Keratinocyte (primary cell): ENCODE results near the gene C22orf39. TPM values are rescaled to one million over a fixed set of nuclear protein-coding genes. Genes with fewer than 3 reads are reported as not detected.

Experiments
- DNase-seq: peaks from one replicate; pipeline ENCODE4 v3.0.0-alpha.2; 2011; ENCODE audit warnings: low read depth, missing footprints, low spot score
- FAIRE-seq: peaks from 2 replicates; lab custom pipeline; 2011; peaks lifted over from hg19 to GRCh38; lab: Jason Lieb, UNC
- H2AFZ ChIP-seq: 2 replicates; pipeline ENCODE4 v1.6.0; 2012; ENCODE audit warnings: low read length, control low read depth, inconsistent platforms; ENCODE audit not compliant: control insufficient read depth
- H3K27ac ChIP-seq: 2 replicates; pipeline ENCODE4 v1.5.1; 2011; ENCODE audit warnings: low read length; ENCODE audit not compliant: control insufficient read depth, insufficient read depth
- H3K27me3 ChIP-seq: 3 replicates; pipeline ENCODE4 v1.6.0; 2011; ENCODE audit warnings: low read length; ENCODE audit not compliant: control insufficient read depth, insufficient read depth; ENCODE audit errors: extremely low read depth
- H3K36me3 ChIP-seq, 2 experiments: 2 replicates in 1 of 2; 3 replicates in 1 of 2; pipeline ENCODE4 v1.5.1; 2011; ENCODE audit warnings: low read length in 2 of 2, mild to moderate bottlenecking in 1 of 2; ENCODE audit not compliant: control insufficient read depth in 2 of 2, insufficient read depth in 2 of 2; ENCODE audit errors: extremely low read depth in 1 of 2
- H3K4me1 ChIP-seq: 3 replicates; pipeline ENCODE4 v1.5.1; 2011; ENCODE audit warnings: low read length; ENCODE audit not compliant: control insufficient read depth, insufficient read depth; ENCODE audit errors: extremely low read depth
- H3K4me2 ChIP-seq: 3 replicates; pipeline ENCODE4 v1.6.0; 2011; ENCODE audit warnings: low read depth, low read length; ENCODE audit not compliant: control insufficient read depth, insufficient read depth; ENCODE audit errors: extremely low read depth
- H3K4me3 ChIP-seq, 3 experiments: fragments of 200-600 bp in 1 of 3; sonication (generic) in 1 of 3; 2 replicates in 2 of 3; 3 replicates in 1 of 3; pipeline ENCODE4 v1.5.1; 2011 to 2016; ENCODE audit warnings: low read length in 3 of 3, mild to moderate bottlenecking in 3 of 3, control low read depth in 2 of 3, inconsistent platforms in 1 of 3, low read depth in 1 of 3, mixed read lengths in 1 of 3, mixed run types in 1 of 3, moderate library complexity in 1 of 3; ENCODE audit not compliant: control insufficient read depth in 2 of 3, insufficient read depth in 2 of 3; ENCODE audit errors: extremely low read depth in 1 of 3
- H3K79me2 ChIP-seq: 2 replicates; pipeline ENCODE4 v1.6.0; 2012; ENCODE audit warnings: low read length; ENCODE audit not compliant: control insufficient read depth, insufficient read depth
- H3K9ac ChIP-seq: 3 replicates; pipeline ENCODE4 v1.6.0; 2011; ENCODE audit warnings: low read length; ENCODE audit not compliant: control insufficient read depth, insufficient read depth; ENCODE audit errors: extremely low read depth
- H3K9me1 ChIP-seq: 3 replicates; pipeline ENCODE4 v1.6.0; 2011; ENCODE audit warnings: low read length; ENCODE audit not compliant: control insufficient read depth, insufficient read depth; ENCODE audit errors: extremely low read depth
- H3K9me3 ChIP-seq: 2 replicates; pipeline ENCODE4 v1.5.1; 2012; ENCODE audit warnings: low read depth, low read length; ENCODE audit not compliant: control insufficient read depth
- H4K20me1 ChIP-seq: 3 replicates; pipeline ENCODE4 v1.6.0; 2011; ENCODE audit warnings: low read length; ENCODE audit not compliant: control insufficient read depth, insufficient read depth; ENCODE audit errors: extremely low read depth
- EZH2 ChIP-seq: IDR thresholded peaks from one replicate; pipeline ENCODE4 v1.6.1; 2012; ENCODE audit warnings: inconsistent platforms, mild to moderate bottlenecking, low read length, moderate library complexity
- dilution Hi-C: fragments of 300-500 bp; cut with MboI; formaldehyde crosslinking; loops from one replicate; pipeline ENCODE4 v1.7.0; 2020; ENCODE audit warnings: low sequenced_read_pairs; ENCODE audit not compliant: extremely low pct_ligation_motif_present
- polyA plus RNA-seq, 5 experiments: library from polyadenylated mRNA; depleted of rRNA in 3 of 5; stranded (reverse) in 3 of 5; stranded (forward) in 1 of 5; unstranded in 1 of 5; fragments of >200 nt; gene quantifications; 1 replicate in 1 of 5; 2 replicates in 3 of 5; 3 replicates in 1 of 5; pipeline versions ENCODE4 v1.2.1 to v1.2.3, GENCODE V29; 2011 to 2012; ENCODE audit warnings: missing spikeins in 2 of 5, low read depth in 1 of 5, low replicate concordance in 1 of 5
- TF ChIP-seq, protein P1 (sequence below), 3 experiments: IDR thresholded peaks in 1 of 3; conservative IDR thresholded peaks in 1 of 3; optimal IDR thresholded peaks in 1 of 3; 2 replicates in 2 of 3; 3 replicates in 1 of 3; pipeline versions ENCODE3 to v1.5.1; 2011; ENCODE audit warnings: low read length in 3 of 3, mild to moderate bottlenecking in 3 of 3, moderate library complexity in 2 of 3, control low read depth in 1 of 3, inconsistent platforms in 1 of 3; ENCODE audit not compliant: insufficient read depth in 2 of 3; ENCODE audit errors: extremely low read depth in 1 of 3

The C22orf39 gene
- polyA plus RNA-seq, 1 donor (not counting 4 experiments of a cell fraction or from before 2014, with no cell fraction given): 13.8 TPM

DNA sequence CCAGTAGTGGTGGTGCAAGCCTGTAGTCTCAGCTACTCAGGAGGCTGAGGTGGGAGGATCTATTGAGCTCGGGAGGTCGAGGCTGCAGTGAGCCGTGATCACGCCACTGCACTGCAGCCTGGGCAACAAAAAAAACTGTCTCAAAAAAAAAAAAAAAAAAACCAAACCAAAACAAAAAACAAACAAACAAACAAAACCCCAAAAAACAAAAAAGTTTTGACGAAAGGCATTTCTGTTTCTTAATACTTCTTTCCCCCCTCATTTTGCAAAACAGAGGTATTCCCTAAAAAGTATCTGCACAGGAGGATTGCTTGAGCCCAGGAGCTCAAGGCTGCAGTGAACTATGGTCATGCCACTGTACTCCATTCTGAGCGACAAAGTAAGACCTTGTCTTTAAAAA is 27.2 kb downstream of the C22orf39 start:
- H3K36me3 ChIP-seq: peaks cover under 1 to 7% of the 10 kb centered on the region in 2 experiments
- no peaks in the 10 kb centered on the region for H3K27me3 ChIP-seq
- H3K79me2 ChIP-seq: peaks cover 96% of the 10 kb centered on the region
- peaks cover 7% of the 10 kb centered on the region for H3K9me1 ChIP-seq
- no peak for DNase-seq
- H3K9me3 ChIP-seq: no peaks in the 10 kb centered on the region
- no peak for FAIRE-seq
- no peak overlapping the region for H2AFZ ChIP-seq
- H3K9ac ChIP-seq: no peak overlapping the region
- no peak overlapping the region for H3K27ac ChIP-seq
- H3K4me2 ChIP-seq: no peak overlapping the region
- H3K4me3 ChIP-seq: no peak overlapping the region
- TF ChIP-seq, protein P1, sequence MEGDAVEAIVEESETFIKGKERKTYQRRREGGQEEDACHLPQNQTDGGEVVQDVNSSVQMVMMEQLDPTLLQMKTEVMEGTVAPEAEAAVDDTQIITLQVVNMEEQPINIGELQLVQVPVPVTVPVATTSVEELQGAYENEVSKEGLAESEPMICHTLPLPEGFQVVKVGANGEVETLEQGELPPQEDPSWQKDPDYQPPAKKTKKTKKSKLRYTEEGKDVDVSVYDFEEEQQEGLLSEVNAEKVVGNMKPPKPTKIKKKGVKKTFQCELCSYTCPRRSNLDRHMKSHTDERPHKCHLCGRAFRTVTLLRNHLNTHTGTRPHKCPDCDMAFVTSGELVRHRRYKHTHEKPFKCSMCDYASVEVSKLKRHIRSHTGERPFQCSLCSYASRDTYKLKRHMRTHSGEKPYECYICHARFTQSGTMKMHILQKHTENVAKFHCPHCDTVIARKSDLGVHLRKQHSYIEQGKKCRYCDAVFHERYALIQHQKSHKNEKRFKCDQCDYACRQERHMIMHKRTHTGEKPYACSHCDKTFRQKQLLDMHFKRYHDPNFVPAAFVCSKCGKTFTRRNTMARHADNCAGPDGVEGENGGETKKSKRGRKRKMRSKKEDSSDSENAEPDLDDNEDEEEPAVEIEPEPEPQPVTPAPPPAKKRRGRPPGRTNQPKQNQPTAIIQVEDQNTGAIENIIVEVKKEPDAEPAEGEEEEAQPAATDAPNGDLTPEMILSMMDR (optimal IDR thresholded peaks at IDR 0.05 in 1 of 3, IDR thresholded peaks at IDR 0.05 in 1 of 3, conservative IDR thresholded peaks at IDR 0.05 in 1 of 3; ENCODE audit: extremely low read depth in 1 of 3, insufficient read depth in 2 of 3, low read length in 3 of 3): no peak
- no peak for TF ChIP-seq EZH2
- dilution Hi-C loops: no loop called here
- H4K20me1 ChIP-seq: peaks cover 43% of the 10 kb centered on the region
- peaks cover 10% of the 10 kb centered on the region for H3K4me1 ChIP-seq

DNA sequence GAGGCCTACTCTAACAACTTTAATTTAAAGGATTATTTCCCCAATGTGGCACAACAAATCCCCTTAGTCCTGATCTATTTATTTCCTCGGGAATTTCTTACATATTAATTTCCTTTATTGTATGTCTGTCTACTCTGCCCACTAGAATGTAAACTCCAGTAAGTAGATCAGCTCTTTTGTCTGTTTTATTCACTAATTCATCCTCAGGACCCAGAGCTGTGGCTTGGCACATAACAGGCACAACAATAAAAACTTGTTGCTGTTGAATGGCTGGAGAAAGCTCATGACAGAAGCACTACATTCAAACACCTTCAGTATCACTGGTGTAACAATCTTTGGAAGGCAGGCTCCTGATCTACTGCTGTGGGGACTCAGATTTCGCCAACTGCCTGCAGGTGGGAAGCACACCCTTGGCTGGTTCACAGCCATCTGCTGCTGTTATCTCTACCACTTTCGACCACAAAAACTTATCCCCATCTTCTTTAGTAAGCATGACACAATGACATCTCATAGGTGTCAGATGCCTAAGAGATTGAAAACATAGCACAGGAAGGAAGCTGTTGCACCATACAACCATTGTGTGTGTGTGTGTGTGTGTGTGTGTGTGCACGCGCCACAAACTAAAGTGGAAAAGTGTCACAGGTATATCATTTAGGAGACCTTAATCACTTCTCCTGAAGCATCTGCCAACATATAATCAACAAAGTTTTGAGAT is 27.9 kb downstream of the C22orf39 start:
- Histone ChIP-seq H3K9ac (no peak overlapping the region), H3K36me3 (no peaks in the 10 kb centered on the region), H3K4me1 (peaks cover 10% of the 10 kb centered on the region), H3K27me3 (no peaks in the 10 kb centered on the region), H4K20me1 (peaks cover 38% of the 10 kb centered on the region), H3K9me3 (no peaks in the 10 kb centered on the region), H3K4me3 (no peak overlapping the region), H3K27ac (no peak overlapping the region), H3K4me2 (no peak overlapping the region), H3K79me2 (peaks cover 94% of the 10 kb centered on the region), H3K9me1 (peaks cover 7% of the 10 kb centered on the region), H2AFZ (no peak overlapping the region)
- no peak for DNase-seq
- no peak for TF ChIP-seq EZH2
- TF ChIP-seq, protein P1 (optimal IDR thresholded peaks at IDR 0.05 in 1 of 3, IDR thresholded peaks at IDR 0.05 in 1 of 3, conservative IDR thresholded peaks at IDR 0.05 in 1 of 3; ENCODE audit: extremely low read depth in 1 of 3, insufficient read depth in 2 of 3, low read length in 3 of 3): no peak
- no peak for FAIRE-seq
- dilution Hi-C loops: no loop called here
